SK-N-SH treated with all-trans-retinoic acid at 6 μM for 48 hours (cell line): Measurements from ENCODE around the gene TSPAN15.
"Not testable (repeated sequence)": the region's sequence is repeated elsewhere in the genome, so short reads cannot be mapped to it uniquely, and the experiment has no call there.

Source experiments
- ATAC-seq: fragments of 200-7000 bp; cut with Tn5 transposase; 3 replicates; pipeline ENCODE4 v1.9.1; 2020; ENCODE audit warnings: mild to moderate bottlenecking, moderate library complexity
- ARNTL ChIP-seq: fragments of 450-650 bp; formaldehyde crosslinking; IDR thresholded peaks from 2 replicates; pipeline ENCODE4 v1.5.0; 2020; ENCODE audit warnings: low read depth, mild to moderate bottlenecking, moderate library complexity, borderline replicate concordance
- BACH2 ChIP-seq: fragments of 250-450 bp; sonication (Bioruptor Pico); IDR thresholded peaks from 2 replicates; pipeline ENCODE4 v1.9.0; 2021; ENCODE audit warnings: mild to moderate bottlenecking, borderline replicate concordance
- CREB5 ChIP-seq: fragments of 250-450 bp; sonication (Bioruptor Pico); IDR thresholded peaks from 2 replicates; pipeline ENCODE4 v1.5.1; 2020; ENCODE audit warnings: low read depth, mild to moderate bottlenecking, moderate library complexity
- CSDC2 ChIP-seq: fragments of 250-450 bp; sonication (Bioruptor Pico); IDR thresholded peaks from 2 replicates; pipeline ENCODE4 v1.5.0; 2020; ENCODE audit warnings: mild to moderate bottlenecking, moderate library complexity
- CSRNP3 ChIP-seq: fragments of 250-450 bp; sonication (Bioruptor Pico); IDR thresholded peaks from 2 replicates; pipeline ENCODE4 v1.5.1; 2021; ENCODE audit warnings: mild to moderate bottlenecking, moderate library complexity
- ESRRG ChIP-seq: fragments of 250-450 bp; sonication (Bioruptor Pico); IDR thresholded peaks from 2 replicates; pipeline ENCODE4 v1.6.1; 2021; ENCODE audit warnings: mild to moderate bottlenecking
- GLIS3 ChIP-seq: fragments of 250-450 bp; sonication (Bioruptor Pico); IDR thresholded peaks from 2 replicates; pipeline ENCODE4 v1.5.0; 2020; ENCODE audit warnings: mild to moderate bottlenecking, moderate library complexity
- OSR1 ChIP-seq: fragments of 250-450 bp; sonication (Bioruptor Pico); IDR thresholded peaks from 2 replicates; pipeline ENCODE4 v1.8.0; 2022; ENCODE audit warnings: moderate library complexity, mild to moderate bottlenecking, inconsistent platforms
- PATZ1 ChIP-seq: fragments of 250-450 bp; sonication (Bioruptor Pico); IDR thresholded peaks from 2 replicates; pipeline ENCODE4 v1.8.0; 2020; ENCODE audit warnings: mild to moderate bottlenecking, moderate library complexity, borderline replicate concordance
- POU6F1 ChIP-seq: fragments of 250-450 bp; sonication (Bioruptor Pico); IDR thresholded peaks from 2 replicates; pipeline ENCODE4 v1.8.0; 2021; ENCODE audit warnings: low read depth, mild to moderate bottlenecking, moderate library complexity, borderline replicate concordance
- PPARA ChIP-seq: fragments of 250-450 bp; sonication (Bioruptor Pico); IDR thresholded peaks from 2 replicates; pipeline ENCODE4 v1.5.0; 2020; ENCODE audit warnings: mild to moderate bottlenecking, borderline replicate concordance
- RARB ChIP-seq: fragments of 250-450 bp; sonication (Bioruptor Pico); IDR thresholded peaks from 2 replicates; pipeline ENCODE4 v1.8.0; 2021; ENCODE audit warnings: mild to moderate bottlenecking, moderate library complexity
- SNAI2 ChIP-seq: fragments of 250-450 bp; sonication (Bioruptor Pico); IDR thresholded peaks from 2 replicates; pipeline ENCODE4 v1.5.0; 2020; ENCODE audit warnings: mild to moderate bottlenecking, moderate library complexity
- TCF4 ChIP-seq: fragments of 250-450 bp; sonication (Bioruptor Pico); IDR thresholded peaks from 2 replicates; pipeline ENCODE4 v1.8.0; 2021; ENCODE audit warnings: mild to moderate bottlenecking, moderate library complexity, borderline replicate concordance
- TOX ChIP-seq: fragments of 250-450 bp; sonication (Bioruptor Pico); IDR thresholded peaks from 2 replicates; pipeline ENCODE4 v1.8.0; 2021; ENCODE audit warnings: mild to moderate bottlenecking, moderate library complexity, borderline replicate concordance
- ZC3H10 ChIP-seq: fragments of 250-450 bp; sonication (Bioruptor Pico); IDR thresholded peaks from 2 replicates; pipeline ENCODE4 v1.5.1; 2021; ENCODE audit warnings: mild to moderate bottlenecking, moderate library complexity
- ZFP3 ChIP-seq: fragments of 250-450 bp; sonication (Bioruptor Pico); IDR thresholded peaks from 2 replicates; pipeline ENCODE4 v1.5.0; 2020; ENCODE audit warnings: mild to moderate bottlenecking, moderate library complexity
- ZFP30 ChIP-seq: fragments of 450-650 bp; formaldehyde crosslinking; IDR thresholded peaks from 2 replicates; pipeline ENCODE4 v1.5.0; 2022; ENCODE audit warnings: mild to moderate bottlenecking, moderate library complexity
- ZNF565 ChIP-seq: fragments of 450-650 bp; formaldehyde crosslinking; conservative IDR thresholded peaks from 2 replicates; pipeline ENCODE4 v1.5.0; 2020; ENCODE audit warnings: low read depth, mild to moderate bottlenecking, moderate library complexity
- ZNF70 ChIP-seq: fragments of 450-650 bp; formaldehyde crosslinking; IDR thresholded peaks from 2 replicates; pipeline ENCODE4 v1.5.0; 2020; ENCODE audit warnings: mild to moderate bottlenecking, moderate library complexity

TSPAN15 gene

GRCh38 chr10:69446650-69447151 lies 4.6 kb upstream of the TSPAN15 start:
- no peak for TF ChIP-seq ZNF70 (CRISPR knock-in tag)
- TF ChIP-seq ARNTL (CRISPR knock-in tag): no peak
- no peak for TF ChIP-seq ZFP30 (CRISPR knock-in tag)
- no peak for TF ChIP-seq BACH2 (CRISPR knock-in tag)
- TF ChIP-seq CSRNP3: no peak
- TF ChIP-seq CSDC2 (CRISPR knock-in tag): no peak
- TF ChIP-seq CREB5 (CRISPR knock-in tag): no peak
- no peak for TF ChIP-seq PPARA (CRISPR knock-in tag)
- no peak for TF ChIP-seq SNAI2 (CRISPR knock-in tag)
- TF ChIP-seq OSR1 (CRISPR knock-in tag): no peak
- TF ChIP-seq PATZ1 (CRISPR knock-in tag): no peak
- ATAC-seq: peak; percentile 74

- no peak for TF ChIP-seq OSR1 (CRISPR knock-in tag)
- no peak for TF ChIP-seq BACH2 (CRISPR knock-in tag)
- ATAC-seq: peak; percentile 66
Measured at GRCh38 chr10:69449841-69450240, 1.4 kb upstream of the TSPAN15 start.

GRCh38 chr10:69450395-69450794 lies 870 bp upstream of the TSPAN15 start:
- not testable (repeated sequence) for ATAC-seq

GRCh38 chr10:69451784-69452251 lies 553 bp downstream of the TSPAN15 start:
- peak; percentile 46 for ATAC-seq
- TF ChIP-seq TCF4 (CRISPR knock-in tag): no peak
- no peak for TF ChIP-seq PPARA (CRISPR knock-in tag)
- TF ChIP-seq ZC3H10 (CRISPR knock-in tag): no peak
- TF ChIP-seq POU6F1: no peak
- TF ChIP-seq ZNF70 (CRISPR knock-in tag): no peak
- TF ChIP-seq GLIS3: no peak
- no peak for TF ChIP-seq OSR1 (CRISPR knock-in tag)
- no peak for TF ChIP-seq BACH2 (CRISPR knock-in tag)
- TF ChIP-seq RARB (CRISPR knock-in tag): no peak
- TF ChIP-seq CSRNP3: no peak
- no peak for TF ChIP-seq ZNF565 (CRISPR knock-in tag)
- TF ChIP-seq CREB5 (CRISPR knock-in tag): no peak
- no peak for TF ChIP-seq PATZ1 (CRISPR knock-in tag)
- TF ChIP-seq ARNTL (CRISPR knock-in tag): no peak
- TF ChIP-seq ESRRG (CRISPR knock-in tag): no peak
- TF ChIP-seq TOX (CRISPR knock-in tag): no peak
- TF ChIP-seq ZFP3: no peak
